GM19025 (cell line): ENCODE data around the gene CYP39A1.

ENCODE experiments used
- ATAC-seq: cut with Tn5 transposase; IDR thresholded peaks from one replicate; pipeline ENCODE4 v1.9.1; 2021; ENCODE audit warnings: mild to moderate bottlenecking, low read depth, moderate library complexity; ENCODE audit not compliant: unreplicated experiment

CYP39A1 gene

GRCh38 chr6:46652603-46653438 is at the start of gene CYP39A1, which contains the start of gene SLC25A27:
Gene CYP39A1, minus strand, starts transcription at chr6:46652818. Its CDS starts 236 bp downstream, at chr6:46652582.
Gene SLC25A27, plus strand, starts transcription at chr6:46652975. Its CDS starts 218 bp downstream, at chr6:46653193.
- peak; percentile 100 for ATAC-seq

GRCh38 chr6:46699970-46700369 is 47.4 kb upstream of the CYP39A1 start:
- ATAC-seq, result no peak

GRCh38 chr6:46690911-46691451 is 38.4 kb upstream of the CYP39A1 start:
- ATAC-seq, result no peak

- ATAC-seq, result no peak
These were observed 37.6 kb upstream of the CYP39A1 start for GRCh38 chr6:46690141-46690755.

GRCh38 chr6:46689657-46690056 is 37.0 kb upstream of the CYP39A1 start:
- ATAC-seq, result no peak

GRCh38 chr6:46688966-46689335 is 36.3 kb upstream of the CYP39A1 start:
- no peak for ATAC-seq

GRCh38 chr6:46688117-46688965 is 35.7 kb upstream of the CYP39A1 start:
- ATAC-seq, result no peak

GRCh38 chr6:46687619-46688097 is 35.0 kb upstream of the CYP39A1 start, which contains the start of gene TDRD6:
Gene TDRD6, plus strand, starts transcription at chr6:46687885. Its CDS starts 244 bp downstream, at chr6:46688129.
- no peak for ATAC-seq

- ATAC-seq, result no peak
These were observed 32.2 kb upstream of the CYP39A1 start for GRCh38 chr6:46684771-46685170.

GRCh38 chr6:46677314-46677654 is 24.7 kb upstream of the CYP39A1 start:
- no peak for ATAC-seq

GRCh38 chr6:46676604-46677313 is 24.1 kb upstream of the CYP39A1 start:
- ATAC-seq, result no peak

- ATAC-seq, result no peak
These were observed 21.8 kb upstream of the CYP39A1 start for GRCh38 chr6:46674410-46674809.

- ATAC-seq, result no peak
These were observed 14.8 kb upstream of the CYP39A1 start for GRCh38 chr6:46667377-46667776.

- no peak for ATAC-seq
These were observed 8.9 kb upstream of the CYP39A1 start for GRCh38 chr6:46661483-46661882.

GRCh38 chr6:46657642-46658041 is 5.0 kb upstream of the CYP39A1 start:
- no peak for ATAC-seq

- ATAC-seq, result no peak
These were observed 3.2 kb upstream of the CYP39A1 start for GRCh38 chr6:46655803-46656202.

- ATAC-seq, result no peak
These were observed 999 bp upstream of the CYP39A1 start for GRCh38 chr6:46653439-46654195.

- ATAC-seq, result no peak
These were observed 401 bp downstream of the CYP39A1 start for GRCh38 chr6:46652232-46652602.

- no peak for ATAC-seq
These were observed 802 bp downstream of the CYP39A1 start for GRCh38 chr6:46651816-46652215.
